GM10847 (cell line): ENCODE measurements around the gene MAP3K10.

Experiments used
- POLR2A ChIP-seq: IDR thresholded peaks from 2 replicates; pipeline ENCODE4 v1.6.1; 2011; ENCODE audit not compliant: insufficient read length; ENCODE audit errors: extremely low read depth

The MAP3K10 gene

DNA sequence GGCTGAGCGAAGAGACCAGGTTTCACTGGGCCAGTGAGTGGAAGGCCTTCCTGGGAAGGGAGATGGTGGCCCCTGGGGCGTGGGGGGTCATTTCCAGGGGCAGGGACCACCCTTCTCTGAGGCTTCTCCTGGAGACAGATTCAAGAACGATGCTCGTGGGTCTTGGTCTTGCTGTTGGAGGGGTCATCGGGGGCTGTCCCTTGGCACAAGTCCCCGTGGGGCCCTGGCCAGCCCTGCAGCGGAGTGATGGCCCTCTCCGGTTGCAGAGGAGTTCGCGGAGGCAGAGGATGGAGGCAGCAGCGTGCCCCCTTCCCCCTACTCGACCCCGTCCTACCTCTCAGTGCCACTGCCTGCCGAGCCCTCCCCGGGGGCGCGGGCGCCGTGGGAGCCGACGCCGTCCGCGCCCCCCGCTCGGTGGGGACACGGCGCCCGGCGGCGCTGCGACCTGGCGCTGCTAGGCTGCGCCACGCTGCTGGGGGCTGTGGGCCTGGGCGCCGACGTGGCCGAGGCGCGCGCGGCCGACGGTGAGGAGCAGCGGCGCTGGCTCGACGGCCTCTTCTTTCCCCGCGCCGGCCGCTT, 22.1 kb downstream of the MAP3K10 start:
- no peak for TF ChIP-seq POLR2A

DNA sequence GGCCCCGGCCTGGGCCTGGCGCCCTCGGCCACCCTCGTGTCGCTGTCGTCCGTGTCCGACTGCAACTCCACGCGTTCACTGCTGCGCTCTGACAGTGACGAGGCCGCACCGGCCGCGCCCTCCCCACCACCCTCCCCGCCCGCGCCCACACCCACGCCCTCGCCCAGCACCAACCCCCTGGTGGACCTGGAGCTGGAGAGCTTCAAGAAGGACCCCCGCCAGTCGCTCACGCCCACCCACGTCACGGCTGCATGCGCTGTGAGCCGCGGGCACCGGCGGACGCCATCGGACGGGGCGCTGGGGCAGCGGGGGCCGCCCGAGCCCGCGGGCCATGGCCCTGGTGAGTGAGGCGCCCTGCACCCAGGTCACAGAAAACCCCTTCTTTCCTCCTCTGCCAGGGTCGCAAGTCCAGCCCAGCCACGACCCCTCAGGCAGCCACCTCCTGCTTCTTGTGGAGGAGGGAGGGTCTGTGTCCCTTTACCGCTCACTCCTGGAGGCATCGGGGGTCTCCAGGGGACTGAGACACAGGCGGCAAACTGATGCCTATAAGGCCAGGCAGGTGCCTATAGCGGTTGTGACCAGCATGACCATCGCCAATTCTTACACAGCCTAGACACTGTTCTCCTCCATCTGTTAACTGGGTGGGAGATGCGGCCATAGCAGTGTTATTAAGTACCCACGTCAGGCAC, 22.8 kb downstream of the MAP3K10 start:
- TF ChIP-seq POLR2A: no peak

DNA sequence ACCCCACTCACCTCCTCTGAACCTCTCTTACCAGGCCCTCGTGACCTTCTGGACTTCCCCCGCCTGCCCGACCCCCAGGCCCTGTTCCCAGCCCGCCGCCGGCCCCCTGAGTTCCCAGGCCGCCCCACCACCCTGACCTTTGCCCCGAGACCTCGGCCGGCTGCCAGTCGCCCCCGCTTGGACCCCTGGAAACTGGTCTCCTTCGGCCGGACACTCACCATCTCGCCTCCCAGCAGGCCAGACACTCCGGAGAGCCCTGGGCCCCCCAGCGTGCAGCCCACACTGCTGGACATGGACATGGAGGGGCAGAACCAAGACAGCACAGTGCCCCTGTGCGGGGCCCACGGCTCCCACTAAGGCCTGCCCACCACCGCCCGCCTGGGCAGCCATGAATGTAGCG, 23.7 kb downstream of the MAP3K10 start:
- no peak for TF ChIP-seq POLR2A

DNA sequence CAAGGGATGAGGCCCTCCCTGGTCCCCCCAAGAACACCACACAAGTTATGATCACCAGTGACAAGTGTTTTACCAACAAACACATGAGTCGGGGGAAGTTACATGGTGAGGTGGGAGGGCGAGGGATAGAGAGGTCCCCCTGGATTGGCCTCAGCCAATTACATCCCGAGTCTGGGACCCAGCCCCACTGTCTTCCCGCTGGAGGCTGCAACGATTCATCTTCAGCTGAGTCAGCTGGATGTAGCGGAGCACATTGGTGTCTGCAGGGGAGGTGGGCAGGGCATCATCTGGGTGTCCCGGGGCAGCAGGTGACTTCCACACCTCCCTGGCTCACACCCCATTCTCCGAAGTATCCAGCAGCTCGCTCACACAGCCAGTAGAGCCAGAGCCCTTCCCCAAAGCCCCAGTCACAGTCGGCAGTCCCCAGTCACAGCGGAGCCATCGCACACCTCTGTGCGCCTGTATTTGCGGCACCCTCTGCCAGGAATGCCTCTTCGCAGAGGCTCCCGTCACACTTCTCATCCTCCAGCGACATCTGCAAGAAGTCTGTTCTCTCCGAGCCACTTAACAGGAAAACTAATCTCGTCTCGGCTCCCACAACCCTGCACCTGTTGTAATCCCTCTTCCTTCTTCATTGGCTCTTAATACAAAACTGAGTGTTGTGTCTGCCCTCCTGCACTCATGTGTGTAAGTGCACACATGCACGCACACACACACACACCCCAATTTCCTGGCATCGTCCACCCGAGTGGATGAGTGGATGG, 25.0 kb downstream of the MAP3K10 start:
- no peak for TF ChIP-seq POLR2A

DNA sequence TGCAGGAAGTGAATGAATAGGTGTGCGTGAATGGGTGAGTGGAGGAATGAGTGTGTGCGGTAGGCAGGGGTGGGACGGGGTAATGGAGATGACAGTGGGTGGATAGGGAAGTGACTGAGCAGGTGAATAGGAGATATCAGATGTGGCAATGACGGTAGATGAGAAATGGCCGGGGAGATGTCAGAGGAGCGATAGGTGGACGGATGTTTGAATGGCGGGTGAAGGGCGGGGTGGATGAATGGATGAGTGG, 25.5 kb downstream of the MAP3K10 start:
- TF ChIP-seq POLR2A: no peak

DNA sequence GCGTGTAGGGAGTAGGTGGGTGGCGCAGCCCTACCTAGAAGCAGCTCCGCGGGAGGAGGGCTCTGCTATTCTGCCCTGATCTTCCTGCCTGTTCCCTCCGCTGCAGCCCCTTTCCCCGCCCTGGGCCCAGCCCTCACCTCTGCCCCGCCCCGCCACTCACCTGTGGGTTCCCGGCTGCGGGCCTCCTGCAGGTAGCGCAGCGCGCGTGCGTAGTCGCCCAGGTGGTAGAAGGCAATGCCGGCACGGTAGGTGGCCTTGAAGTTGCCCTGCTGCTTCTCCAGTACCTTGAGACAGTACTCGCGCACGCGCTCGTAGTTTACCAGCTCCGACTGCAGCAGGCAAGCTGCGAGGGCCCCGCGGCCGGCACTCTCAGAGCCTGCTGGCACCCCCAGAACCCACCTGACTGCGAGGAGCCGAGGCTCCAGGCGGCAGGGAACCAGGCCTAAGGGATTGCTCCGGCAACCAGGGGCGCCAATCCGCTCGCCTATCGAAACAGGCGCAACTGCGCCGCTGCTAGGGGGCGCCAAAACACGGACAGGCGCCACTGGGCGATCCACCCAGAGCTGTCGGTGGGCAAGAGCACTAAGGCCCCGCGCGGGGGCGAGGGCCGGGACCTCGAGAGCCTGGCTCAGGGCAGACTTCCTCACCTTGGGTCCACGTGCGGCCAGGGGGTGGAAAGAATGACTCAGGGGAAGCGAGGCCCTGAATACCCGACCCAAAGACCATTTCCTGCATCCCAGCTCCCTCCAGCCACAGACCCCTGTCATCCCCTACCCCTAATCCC, 26.0 kb downstream of the MAP3K10 start:
- TF ChIP-seq POLR2A: no peak

DNA sequence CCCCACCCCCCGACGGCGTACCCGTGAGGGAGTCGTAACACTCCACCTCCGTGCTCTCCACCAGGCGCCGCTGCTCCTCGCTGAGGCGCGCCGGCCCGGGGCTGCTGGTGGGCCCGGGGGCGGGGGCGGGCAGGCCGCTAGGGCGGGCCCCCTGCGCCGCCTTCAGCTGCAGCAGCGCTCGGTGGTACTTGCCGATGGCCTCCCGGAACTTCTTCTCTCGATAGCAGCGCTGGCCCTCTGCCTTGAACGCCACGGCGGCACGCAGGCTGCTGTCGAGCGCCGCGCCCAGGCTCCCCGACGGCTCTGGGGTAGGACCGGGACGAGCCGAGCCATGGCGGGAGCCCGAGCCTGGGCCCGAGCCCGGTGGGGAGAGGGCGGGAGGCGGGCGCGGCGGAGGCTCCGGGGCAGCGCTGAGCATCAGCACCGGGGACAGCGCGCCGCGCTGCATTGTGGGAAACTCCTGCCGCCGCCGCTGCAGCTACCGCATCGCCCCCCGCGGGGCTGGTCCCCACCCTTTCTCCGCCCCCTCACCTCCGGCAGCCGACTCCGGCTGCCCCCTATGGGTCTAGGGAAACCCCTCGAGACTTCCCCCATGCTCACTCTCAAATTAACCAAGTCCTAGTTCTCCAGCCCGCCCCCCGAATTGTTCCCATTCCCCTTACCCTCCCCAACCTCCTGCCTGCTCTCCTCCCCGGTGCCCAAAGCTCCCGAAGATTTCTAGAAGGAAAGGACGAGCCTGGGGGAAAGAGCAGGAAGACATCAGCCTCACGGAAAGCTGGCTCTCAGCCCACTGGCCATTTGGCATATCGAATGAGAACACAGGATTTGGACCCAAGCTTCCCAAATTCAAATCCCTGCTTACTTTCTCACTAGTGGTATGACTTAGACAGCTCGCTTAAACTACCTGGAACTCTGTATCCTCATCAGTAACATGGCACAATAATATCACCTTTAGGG, 27.0 kb downstream of the MAP3K10 start, which contains the start of gene TTC9B:
TTC9B (minus strand) TSS at position 451 of the 957 bp plus-strand sequence; CDS start at position 448, 3 bp downstream.
- no peak for TF ChIP-seq POLR2A

DNA sequence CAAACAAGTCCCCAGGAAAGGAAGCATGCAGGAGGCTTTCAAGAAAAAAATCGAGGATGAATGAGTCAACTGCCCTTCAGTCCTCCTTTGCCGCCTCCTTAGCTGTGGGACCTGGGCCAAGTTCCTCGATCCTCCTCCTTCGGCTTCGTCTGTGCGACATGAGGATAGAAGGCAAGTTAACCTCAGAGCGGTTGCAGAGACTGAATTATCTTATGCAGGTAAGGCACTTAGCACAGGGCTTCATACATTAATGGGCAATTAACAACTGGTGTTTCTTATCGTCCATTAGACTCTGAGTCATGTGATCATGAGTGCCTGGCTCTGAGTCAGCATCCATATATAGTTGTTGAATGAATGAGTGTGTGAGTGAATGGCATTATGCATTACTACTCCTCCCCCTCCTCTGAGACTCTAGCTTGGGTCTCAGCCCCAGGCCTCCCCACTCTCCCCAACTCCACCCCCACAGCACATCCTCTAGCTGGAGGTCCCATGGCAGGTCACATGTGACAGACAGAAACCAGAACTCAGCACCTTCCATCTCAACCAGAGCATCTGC, 28.6 kb downstream of the MAP3K10 start:
- TF ChIP-seq POLR2A: no peak

DNA sequence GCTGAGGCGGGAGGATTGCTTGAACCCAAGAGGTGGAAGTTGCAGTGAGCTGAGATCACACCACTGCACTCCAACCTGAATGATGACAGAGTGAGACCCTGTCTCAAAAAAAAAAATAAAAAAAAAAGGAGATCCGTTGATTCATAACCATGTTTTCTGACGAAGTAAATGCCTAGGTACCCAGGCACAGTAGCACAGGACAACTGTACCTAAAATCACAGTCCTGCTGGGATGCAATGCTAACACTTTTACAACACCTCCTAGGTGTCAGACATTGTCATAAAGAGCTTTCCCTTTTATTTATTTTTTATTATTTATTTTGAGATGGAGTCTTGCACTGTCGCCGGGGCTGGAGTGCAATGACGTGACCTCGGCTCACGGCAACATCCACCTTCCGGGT, 29.4 kb downstream of the MAP3K10 start:
- TF ChIP-seq POLR2A: no peak

DNA sequence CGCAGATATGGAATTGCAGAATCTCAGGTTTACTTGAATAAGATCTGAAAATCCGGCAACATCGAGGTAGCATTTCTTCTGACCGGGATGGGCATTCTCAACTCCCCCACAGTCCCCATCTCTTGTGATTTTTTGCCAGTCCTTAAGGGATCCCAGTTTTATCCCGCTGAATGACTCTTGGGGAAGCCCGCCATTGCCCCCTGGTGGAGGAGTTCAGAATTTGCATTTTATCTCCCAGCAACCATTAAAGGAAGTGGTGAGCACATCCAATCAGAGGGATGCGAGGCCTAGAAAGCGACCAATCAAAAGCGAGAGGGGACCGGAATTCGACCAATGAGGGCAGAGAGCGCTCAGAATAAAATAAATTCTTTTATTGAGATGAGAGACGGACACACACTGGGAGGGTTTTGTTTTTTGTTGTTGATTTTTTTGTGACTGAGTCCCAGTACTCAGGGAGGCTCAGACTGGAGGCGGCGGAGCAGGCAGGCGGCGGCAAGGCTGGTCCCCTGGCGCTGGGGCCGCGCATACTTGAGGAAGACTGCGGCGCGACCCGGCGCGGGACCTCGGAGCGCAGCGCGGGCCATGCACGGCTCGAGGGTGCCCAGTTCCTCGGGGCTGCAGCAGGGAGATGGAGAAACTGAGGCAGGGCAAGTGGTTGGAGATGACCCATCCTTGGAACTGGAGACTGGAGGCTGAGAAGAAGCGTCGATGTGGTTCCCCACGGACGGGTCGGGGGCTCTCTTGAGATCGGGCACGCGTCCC, 30.8 kb downstream of the MAP3K10 start:
- TF ChIP-seq POLR2A: no peak

DNA sequence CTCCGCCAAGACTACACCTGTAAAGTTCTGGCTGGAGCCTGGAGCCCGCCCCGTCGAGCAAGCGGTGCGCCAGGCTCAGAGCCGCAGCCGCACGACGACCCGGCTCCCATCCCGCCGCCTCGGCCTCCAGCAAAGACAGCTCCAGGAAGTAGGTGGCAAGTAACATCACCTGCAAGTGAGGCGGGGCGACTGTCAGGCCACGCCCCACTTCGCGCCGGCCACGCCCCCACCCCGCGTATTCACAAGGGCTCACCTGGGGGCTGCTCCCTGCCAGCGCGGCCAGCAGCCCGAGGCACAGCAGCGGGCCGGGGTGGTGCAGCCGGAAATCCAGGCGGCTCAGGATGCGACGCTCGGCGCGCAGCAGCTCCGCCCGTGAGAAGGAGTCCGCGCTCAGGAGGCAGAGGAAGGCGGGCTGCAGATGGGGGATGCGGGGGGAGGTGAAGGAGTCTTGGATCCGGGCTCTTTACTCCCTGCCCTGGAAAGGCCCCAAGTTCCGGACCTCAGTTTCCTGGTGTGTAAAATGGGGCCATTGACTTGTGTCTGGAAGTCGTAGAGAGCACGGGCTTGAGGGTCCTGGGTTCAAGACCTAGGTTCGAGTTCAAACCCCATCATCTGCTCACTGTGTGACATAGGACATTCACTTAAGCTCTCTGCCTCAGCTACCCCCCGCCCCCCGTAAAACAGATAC, 32.1 kb downstream of the MAP3K10 start:
- TF ChIP-seq POLR2A: no peak

DNA sequence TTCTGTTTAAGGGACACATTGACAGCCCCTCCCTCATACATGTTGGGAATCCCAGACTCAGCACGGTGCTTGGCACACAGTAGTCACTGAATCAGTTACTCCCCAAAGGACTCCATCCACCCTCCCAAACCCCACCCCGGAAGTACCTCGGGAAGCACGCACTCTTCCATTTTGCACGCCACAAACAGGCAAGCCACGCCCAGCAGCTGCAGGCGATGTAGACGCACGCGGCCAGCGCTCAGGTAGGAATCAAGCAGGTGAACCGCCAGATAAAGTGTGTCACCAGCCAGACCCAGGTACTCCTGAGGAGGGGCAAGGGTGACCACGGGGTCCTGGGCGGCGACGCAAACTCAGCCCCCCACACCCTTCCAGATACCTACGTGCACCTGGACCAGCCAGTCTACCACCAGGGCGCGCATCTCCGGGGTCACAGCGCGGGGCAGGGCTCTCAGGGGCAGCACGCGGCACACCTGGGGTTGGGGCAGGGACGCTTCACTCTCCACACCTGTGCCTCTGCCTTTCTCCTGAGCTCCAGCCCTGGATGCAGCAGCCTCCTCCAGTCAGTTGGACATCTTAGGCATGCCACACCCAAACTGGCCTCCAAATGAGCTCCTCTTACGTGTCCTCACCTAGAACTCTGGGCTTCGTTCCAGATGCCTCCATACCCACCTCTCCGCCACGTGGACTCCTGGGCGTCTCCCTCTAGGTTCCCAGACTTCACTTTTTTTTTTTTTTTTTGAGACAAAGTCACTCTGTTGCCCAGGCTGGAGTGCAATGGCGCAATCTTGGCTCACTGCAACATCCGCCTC, 33.3 kb downstream of the MAP3K10 start:
- TF ChIP-seq POLR2A: no peak

DNA sequence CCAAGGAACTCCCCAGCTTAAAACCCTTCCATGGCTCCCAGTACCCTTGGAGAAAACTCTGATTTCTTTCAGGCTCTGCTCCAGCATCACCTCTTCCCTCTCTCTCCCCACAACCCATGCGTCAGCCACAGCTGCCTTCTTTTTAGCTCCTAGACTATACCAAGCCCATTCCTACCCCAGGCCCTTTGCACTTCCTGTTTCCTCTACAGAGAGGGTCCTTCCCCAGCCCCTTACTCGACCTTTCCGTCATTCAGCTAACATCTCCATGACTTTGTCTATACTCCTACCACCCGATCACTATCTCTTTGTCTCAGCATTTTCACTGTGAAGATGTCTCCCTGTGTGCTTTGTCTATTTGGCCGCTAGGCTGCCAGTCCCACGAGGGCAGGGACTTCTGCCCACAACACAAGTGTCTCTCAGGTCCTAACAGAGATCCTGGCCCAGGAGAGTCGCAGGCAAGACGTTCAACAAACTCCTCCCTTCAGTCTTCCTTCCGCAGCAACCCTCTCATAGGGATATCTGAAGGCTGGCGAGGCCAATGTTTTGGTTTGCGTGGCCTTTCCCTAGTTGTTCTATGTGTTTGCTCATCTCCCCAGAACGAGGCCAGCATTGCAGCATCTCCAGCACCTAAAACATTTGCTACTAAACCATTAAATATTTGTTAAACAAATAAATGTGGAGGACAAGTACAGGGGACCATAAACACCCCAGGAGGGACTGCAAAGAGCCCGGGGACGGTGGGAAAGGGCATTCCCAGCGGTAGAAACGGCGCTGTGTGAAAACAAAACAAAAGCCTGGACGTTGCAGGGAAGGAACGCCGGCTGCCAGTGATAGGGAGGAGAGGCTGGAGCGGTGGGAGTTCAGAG, 34.4 kb downstream of the MAP3K10 start:
- TF ChIP-seq POLR2A: no peak
